Activated CD4-positive, alpha-beta T cell treated with anti-CD3 and anti-CD28 coated beads, Interleukin-2, Interleukin-6, amounts not matched to agents 100 ng/mL and 50 ng/mL, durations not matched to agents 16 hours and 8 hours (primary cell): ENCODE results near the gene SMARCAD1.

Experiments
- DNase-seq: peaks from one replicate; pipeline ENCODE4 v3.0.0-alpha.2; 2020

Gene SMARCAD1, protein sequence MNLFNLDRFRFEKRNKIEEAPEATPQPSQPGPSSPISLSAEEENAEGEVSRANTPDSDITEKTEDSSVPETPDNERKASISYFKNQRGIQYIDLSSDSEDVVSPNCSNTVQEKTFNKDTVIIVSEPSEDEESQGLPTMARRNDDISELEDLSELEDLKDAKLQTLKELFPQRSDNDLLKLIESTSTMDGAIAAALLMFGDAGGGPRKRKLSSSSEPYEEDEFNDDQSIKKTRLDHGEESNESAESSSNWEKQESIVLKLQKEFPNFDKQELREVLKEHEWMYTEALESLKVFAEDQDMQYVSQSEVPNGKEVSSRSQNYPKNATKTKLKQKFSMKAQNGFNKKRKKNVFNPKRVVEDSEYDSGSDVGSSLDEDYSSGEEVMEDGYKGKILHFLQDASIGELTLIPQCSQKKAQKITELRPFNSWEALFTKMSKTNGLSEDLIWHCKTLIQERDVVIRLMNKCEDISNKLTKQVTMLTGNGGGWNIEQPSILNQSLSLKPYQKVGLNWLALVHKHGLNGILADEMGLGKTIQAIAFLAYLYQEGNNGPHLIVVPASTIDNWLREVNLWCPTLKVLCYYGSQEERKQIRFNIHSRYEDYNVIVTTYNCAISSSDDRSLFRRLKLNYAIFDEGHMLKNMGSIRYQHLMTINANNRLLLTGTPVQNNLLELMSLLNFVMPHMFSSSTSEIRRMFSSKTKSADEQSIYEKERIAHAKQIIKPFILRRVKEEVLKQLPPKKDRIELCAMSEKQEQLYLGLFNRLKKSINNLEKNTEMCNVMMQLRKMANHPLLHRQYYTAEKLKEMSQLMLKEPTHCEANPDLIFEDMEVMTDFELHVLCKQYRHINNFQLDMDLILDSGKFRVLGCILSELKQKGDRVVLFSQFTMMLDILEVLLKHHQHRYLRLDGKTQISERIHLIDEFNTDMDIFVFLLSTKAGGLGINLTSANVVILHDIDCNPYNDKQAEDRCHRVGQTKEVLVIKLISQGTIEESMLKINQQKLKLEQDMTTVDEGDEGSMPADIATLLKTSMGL

DNA sequence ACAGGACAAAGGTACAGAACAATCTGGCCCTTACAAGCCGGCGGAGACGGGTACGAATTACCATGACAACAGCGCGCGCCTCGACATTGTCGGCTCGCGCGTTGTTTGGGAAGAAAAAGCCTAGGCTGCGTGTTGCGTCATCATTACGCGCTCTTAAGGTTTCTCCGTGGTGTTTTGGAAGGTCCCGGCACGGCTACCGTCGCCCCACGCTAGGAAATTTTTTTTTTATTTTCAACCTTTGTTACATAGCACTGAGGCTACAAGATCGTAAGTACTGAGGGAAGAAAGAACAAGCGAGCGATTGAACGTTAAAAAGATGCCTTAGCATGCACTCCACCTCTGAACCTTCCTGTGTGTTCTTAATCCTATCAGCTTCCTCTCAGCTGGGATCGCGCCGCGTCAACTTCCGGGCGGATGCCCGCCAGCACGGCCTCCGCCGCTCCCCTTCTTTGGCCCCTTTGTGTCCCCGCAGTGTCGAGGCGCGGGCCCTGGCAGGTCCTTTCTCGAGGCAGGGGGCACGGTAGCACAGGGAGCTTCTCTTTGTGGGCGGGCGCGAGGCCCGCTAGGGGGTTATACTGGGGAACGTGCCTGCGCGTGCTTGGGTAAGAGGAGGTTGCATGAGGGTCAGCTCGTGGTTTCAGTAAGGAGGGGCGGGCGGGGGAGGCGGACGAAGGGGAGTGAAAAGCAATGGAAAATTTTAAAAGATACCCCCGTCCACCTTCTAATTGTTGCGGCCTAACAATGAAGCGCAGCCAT, at the start of gene SMARCAD1:
Gene SMARCAD1, plus strand, starts transcription at position 397 of the 756 bp plus-strand sequence. CDS start 530 bp downstream, outside the sequence.
- DNase-seq: peak; percentile 92

DNA sequence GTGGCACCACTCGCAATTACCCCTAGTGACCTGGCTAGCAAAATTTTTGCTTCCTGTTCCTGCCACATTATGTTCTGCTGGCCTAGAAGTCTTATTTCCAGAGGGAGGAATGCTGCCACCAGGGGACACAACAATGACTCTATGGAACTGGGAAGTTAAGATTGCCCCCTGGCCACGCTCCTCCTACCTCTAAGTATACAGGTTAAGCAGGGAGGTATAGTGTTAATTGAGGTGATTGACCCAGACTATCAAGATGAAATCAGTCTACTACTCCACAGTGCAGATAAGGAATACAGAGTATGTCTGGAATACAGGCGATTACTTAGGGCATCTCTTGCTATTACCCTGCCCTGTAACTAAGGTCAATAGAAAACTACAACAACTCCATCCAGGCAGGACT, 48.8 kb upstream of the SMARCAD1 start:
- DNase-seq: no peak

DNA sequence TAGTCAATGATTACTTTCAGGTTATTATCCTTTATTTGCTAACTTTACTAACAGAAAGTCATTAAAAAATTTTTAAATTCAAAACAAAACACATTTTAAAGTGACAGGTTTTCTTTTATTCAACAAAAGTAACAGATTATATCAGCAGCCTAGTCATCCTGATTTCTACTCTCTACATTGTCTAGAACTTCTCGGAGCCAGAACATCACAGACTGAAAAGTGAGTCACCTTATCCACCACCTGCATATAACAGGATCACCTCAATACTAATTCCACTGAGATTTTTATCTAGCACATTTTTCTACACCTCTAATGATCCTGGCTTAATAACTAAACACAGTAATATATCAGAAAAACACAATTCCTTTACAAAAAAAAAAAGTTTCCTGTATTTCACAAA, 47.9 kb upstream of the SMARCAD1 start:
- no peak for DNase-seq

DNA sequence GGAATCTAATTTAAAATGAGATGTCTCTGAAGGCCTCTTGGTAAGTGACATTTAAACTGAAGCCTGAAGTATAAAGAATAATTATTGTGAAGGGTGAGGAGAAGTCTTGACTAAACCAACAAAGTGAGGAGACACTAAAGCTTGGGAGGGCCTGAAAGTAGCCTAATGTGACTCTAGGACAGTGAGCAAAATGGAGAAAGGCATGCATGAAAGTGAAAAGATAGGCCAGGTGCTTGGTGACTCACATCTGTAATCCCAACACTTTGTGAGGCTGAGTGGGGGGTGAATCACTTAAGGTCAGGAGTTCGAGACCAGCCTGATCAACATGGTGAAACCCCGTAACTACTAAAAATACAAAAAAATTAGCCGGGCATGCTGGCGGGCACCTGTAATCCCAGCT, 46.9 kb upstream of the SMARCAD1 start:
- DNase-seq: peak; percentile 16

DNA sequence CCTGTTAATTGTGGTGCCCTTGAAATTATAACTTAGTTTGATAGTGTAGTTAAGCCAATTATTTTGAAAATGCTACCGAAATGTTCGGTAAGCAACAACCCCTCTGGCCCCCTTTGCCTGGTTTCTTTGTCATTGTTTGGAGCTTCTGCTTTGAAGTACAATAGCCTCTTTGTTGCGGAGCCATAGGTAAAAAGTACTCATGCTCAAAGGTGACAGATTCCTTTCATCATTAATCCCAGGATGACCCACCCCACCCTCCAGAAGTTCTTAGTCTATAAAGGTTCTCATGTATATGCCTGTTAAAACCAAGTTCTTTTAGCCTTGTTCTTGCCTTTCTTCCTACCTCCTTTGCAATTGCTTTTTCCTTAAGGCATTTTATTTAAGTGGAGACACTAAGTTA, 42.4 kb upstream of the SMARCAD1 start:
- DNase-seq: no peak

DNA sequence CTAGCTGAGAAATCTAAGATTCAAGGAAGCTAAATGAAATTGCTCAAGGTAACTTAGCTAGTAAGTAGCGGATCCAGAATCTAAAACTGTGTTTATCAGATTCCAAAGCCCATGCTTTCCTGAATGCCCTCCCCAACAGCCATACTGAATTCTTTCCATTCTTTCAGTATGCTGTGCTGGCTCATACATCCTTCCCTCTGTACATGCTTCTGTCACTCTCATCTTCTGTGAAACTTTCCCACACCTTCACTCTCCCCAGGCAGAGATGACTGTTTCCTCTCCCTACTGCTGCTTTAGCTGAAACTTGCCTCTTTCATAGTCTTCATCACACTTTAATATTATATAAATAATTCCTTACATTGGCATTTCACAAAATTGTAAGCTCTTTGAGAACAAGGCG, 39.3 kb upstream of the SMARCAD1 start:
- DNase-seq: no peak

DNA sequence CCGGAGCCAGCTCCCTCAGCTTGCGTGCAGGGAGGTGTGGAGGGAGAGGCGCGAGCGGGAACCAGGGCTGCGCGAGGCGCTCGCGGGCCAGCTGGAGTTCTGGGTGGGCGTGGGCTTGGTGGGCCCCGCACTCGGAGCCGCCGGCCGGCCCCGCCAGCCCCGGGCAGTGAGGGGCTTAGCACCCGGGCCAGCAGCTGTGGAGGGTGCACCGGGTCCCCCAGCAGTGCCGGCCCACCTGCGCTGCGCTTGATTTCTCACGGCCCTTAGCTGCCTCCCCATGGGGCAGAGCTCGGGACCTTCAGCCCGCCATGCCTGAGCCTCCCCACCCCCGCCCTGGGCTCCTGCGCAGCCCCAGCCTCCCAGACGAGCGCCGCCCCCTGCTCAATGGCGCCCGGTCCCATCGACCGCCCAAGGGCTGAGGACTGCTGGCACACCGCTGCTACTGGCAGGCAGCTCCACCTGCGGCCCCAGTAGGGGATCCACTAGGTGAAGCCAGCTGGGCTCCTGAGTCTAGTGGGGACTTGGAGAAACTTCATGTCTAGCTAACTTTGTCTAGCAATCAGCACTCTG, 37.8 kb upstream of the SMARCAD1 start:
- no peak for DNase-seq

DNA sequence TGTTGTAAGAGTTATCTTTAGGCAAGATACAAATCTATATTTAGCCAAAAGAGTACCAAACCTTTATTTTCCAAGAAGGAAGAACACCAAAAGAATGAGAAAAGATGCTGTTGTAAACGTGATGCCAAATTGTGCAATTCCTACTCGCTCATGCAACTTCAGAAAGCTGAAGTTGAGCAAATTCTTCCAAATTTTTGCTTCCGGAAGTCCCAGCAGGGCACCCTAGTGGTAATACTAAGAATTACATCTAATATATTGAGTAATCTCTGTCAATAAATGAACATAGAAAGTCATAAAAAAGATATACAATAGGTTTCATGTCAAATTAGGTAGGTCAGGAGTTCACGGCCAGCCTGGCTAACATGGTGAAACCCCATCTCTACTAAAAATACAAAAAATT, 36.0 kb upstream of the SMARCAD1 start:
- no peak for DNase-seq

DNA sequence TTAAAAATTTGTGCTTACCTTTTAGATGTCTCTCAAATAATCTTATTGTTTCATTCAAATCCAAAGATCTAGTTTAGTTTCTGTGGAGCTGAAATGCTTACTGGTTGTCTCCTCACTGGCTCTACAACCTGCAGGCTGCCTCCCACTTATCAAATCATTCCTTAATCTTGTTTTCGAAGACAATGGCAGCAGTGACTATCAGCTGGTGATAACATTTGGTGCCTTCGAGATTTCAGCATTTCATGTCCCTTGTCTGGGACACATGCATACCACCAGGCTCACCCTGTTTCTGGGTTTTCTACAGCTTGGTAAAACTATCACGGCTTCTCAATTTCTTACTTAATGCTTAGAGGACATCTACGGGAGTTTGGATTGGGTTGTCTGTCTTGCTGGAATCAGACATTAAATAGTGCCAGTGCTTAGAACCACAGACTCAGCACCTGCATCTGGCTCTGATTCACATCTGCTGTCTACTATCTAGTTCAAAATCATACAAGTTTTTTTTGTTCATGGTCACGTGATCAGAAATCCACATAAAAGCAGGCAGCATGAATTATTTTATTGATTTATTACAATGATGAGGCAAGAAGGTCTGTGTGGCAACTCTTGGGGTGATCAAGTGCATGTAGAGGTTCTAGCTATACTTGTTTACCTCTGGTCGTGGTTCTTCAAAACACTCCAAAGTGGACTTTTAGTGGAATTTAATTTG, 32.0 kb upstream of the SMARCAD1 start:
- no peak for DNase-seq

DNA sequence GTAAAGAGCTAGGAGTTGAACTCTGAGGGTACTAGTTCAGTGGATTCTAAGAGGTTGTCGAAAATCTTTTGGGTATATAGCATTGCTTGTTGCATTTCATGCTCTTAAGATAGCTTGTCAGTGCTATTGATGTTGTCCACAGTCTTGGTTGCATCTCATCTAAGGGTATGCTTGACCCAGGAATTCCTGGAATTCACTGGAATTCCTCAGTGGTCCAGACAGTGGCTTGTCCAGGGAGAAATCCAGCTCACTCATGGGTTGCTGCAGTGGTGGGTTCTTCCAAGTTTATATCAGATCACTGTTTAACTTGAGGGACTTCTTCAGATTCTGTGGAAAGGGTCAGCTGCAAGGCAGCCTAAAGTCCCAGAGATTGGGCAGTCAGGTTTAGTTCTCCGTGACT, 29.8 kb upstream of the SMARCAD1 start:
- DNase-seq: no peak

DNA sequence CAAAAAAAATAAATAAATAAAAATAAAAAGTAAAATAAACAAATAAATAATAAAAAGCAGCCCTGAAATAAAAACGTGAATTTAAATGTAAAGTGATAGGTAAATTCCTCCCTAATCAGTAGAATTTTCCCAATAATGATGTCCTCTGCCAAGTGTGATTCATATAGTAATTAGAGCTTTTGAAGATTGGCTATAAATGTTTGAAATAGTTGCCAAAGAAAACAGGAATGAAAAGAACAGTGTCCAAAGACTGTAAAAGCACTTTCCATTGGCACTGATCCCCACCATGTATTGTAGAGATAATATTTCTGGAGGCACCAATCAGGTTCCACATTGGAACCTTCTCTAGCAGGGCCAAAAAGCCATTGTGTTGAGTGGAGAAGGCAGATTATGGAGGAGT, 25.9 kb upstream of the SMARCAD1 start:
- no peak for DNase-seq

DNA sequence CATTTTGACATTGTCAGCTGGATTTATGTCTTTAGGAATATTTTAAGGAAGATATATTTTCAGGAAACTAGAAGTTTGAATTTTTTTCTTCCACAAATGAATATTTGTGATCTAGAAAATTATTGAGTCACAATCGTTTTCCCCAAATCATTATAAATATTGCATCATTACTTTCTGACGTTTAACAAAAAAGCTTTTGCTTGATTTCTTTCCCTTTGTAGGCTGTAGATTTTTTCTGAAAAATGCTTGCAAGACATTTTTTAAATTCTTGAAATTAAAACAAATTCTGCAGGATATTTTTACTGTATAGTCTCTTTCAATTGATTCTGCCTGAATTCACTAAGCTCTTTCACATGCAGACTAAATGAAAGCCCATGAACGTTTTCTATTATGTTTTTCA, 4.9 kb upstream of the SMARCAD1 start:
- no peak for DNase-seq

DNA sequence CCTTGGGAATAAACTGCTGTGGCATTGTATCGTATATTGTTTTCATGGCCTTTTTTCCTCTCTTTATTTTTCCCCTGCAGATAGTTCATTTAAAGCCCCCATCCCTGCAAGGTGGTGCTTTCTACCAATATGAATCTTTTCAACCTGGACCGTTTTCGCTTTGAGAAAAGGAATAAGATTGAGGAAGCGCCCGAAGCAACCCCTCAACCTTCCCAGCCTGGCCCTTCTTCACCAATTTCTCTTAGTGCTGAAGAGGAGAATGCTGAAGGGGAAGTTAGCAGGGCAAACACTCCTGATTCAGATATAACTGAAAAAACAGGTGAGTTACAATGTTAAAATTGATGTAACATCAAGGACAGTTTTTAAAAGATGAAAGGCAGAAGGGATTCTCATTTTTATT, 601 bp downstream of the SMARCAD1 start:
- no peak for DNase-seq

DNA sequence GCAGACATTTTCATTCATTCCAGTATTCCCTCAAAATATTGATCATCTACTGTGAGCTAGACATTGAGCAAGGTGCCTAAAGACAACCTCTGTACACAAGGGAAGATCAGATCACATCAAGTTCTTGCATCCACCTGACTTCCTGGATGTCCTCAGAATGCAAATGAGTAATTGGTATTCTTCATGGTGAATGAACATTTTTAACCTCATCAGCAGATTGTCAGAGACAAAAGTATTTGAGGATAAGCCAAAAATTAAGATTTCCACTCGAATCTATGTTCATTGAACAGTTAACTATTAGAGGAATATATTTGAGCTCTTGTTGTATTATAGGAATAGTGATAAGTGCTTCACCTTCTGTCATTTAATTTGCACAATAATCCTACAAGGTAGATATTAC, 1.3 kb downstream of the SMARCAD1 start:
- DNase-seq: peak; percentile 13

DNA sequence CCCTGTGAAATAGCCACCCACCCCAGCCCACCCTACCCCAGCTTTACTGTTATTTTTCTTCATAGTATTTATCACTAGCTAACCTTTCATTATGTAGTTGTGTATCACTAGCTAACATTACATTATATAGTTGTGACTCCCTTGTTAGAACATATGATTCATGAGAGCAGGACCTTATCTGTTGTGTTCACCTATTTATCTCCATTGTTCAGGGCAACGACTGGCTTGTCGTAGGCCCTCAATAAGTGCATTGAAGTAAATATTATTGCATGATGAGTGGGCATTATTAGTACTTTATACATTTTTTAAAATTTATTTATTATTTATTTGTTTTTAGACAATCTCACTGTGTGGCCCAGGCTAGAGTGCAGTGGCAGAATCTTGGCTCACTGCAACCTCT, 4.2 kb downstream of the SMARCAD1 start:
- no peak for DNase-seq

DNA sequence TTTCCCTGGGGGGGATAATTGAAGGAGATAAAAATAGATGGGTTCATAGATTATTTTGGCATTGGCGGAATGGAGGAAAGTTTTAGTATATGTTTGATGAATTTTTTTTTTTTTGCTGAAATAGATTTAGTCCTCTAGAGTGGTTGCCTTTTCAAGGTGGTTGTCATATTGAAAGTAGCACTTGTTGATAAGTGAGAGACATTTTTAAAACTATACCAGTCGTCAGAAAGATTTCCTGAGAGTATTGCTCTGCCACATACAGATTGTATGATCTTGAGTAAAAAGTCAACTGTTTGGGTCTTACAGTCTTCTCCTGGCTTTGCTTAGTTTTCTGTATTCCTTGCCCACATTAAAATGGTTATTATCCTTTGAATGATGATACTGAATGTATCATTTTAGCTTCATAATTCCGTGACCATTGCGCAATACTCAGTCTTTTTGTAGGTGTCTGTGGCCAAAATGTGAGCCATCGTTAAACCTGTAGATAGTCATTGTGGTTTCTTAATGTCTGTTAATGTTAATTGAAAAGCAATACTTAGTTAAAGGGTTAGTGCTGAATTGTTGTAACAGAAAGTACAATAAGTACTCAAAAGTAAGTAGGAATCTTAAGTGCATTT, 7.1 kb downstream of the SMARCAD1 start:
- peak; percentile 68 for DNase-seq

DNA sequence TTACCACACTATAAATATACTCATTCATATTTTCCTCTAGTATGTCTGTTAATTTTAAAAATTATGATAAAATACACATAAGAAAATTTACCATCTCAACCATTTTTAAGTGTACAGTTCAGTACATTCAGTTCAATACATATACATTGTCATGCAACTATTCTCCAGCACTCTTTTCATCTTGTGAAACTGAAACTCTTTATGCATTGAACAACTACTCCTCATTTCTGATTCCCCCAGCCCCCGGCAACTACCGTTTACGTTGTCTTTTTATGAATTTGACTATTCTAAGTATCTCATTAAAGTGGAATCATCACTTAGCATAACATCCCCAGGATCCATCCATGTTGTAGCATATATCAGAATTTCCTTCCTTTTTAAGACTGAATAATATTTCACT, 8.7 kb downstream of the SMARCAD1 start:
- peak; percentile 36 for DNase-seq

DNA sequence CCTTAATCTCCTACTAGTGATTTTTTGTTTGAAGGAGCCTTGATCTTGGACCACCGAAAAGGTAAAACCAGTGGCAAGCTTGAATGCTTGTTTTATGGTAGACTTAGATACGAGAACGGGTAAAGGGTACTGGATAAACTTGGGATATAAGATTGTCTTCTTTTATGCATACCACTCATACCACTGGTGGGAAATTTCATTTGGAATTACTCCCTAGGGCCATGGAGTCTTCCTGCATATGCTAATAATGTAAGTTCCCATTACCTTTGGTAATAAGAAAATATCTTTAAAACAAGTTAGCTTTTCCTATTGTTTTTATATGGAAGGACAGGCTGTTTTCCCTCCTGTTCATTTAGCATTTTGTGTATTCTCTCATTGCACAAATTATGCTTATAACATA, 11.7 kb downstream of the SMARCAD1 start:
- no peak for DNase-seq

DNA sequence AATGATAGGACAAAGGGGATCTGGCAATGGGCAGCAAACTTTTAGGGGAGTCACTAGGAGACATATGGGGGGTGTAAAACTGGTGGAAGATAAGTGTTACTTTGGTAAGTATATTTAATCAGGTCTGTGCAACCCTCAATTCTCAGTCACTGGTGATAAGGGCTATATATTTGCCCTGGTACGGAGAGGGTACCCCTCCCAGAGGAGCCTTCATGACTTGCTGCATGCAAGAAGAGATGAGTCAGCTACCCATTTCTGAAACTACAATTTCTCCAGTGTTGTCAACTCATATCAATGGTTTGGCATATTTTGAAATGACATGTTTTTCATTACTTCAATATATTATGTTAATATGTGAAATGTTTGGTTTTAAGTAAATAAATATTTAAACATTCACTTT, 14.3 kb downstream of the SMARCAD1 start:
- peak; percentile 46 for DNase-seq

DNA sequence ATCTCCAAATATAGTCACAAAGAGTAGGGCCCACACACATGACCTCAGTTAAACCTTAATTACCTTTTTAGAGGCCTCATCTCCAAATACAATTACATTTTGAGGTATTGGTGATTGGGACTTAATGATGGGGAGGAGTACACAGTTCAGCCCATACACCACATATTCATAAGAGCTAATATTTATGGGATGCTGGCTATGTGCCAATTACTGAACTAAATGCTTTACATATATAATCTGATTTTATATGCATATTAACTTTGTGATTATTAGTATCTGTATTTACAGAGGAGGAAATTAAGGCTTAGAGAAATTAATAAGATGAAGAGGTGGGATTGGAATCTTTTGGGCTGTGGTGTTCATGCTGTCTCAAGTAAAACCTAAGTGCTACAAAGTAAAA, 17.8 kb downstream of the SMARCAD1 start:
- DNase-seq: no peak

DNA sequence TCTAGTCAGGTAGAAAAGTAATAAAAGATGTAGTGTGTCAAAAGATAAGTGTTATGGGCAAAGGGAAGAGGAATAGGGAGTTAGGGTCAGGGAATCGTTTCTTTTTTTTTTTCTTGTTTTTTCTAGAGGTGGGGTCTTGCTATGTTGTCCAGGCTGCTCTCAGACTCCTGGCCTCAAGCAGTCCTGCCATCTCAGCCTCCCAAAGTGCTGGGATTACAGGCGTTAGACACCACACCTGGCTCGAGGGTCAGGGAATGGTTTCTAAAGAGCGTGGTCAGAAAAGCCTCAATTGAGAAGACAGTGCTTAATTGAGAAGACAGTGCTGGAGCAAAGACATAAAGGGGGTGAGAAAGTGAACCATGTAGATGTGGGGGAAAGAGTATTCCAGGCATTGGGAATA, 19.1 kb downstream of the SMARCAD1 start:
- no peak for DNase-seq
